ENCODE results near the gene DDAH1. TPM values are rescaled to one million over a fixed set of nuclear protein-coding genes. Genes with fewer than 3 reads are reported as not detected.

Gene DDAH1
- total and polyA plus RNA-seq, 2 experiments from 2014 or later = 29.4 to 41.7 TPM

DNA sequence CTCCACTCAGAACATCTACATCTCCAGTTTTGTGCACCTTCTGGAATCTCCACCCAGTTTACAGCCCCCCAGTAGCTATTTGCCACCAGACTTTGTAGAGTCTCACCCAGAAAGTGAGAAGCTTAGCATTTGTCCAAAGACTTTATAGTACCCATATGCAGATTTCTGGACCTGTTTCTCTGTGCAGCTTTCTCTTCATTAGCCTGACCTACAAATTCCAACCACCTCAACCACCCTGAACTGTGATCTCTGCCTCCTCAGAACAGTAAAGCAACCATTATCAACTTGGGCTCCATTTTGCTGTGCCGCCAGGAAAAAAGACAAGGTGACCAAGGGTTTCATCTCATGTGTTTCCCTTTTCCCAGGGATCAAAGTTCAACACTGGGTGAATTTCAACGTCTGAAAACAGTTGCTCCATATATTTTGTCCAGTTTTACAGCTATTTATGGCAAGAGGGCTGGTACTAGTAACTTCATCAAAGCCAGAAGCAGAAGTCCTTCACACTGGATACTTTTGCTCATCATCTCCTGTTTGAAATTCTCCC, 36.5 kb upstream of the DDAH1 start:
- H3K9me3 Mint-ChIP-seq = peaks cover 18% of the 10 kb centered on the region
- H3K36me3 Mint-ChIP-seq (ENCODE audit: low read depth) = peaks cover 12% of the 10 kb centered on the region; the same call in 2 of the 3 replicates
- peaks cover 5% of the 10 kb centered on the region for H3K27me3 Mint-ChIP-seq (ENCODE audit: insufficient read depth, low read depth, poor library complexity)
- ATAC-seq = no peak
- H3K27ac Mint-ChIP-seq = no peak overlapping the region
- no peaks in the 10 kb centered on the region for H3K9me2 ChIP-seq (ENCODE audit: insufficient read depth)
- no peaks in the 10 kb centered on the region for H3K79me2 ChIP-seq (replicated peaks; ENCODE audit: insufficient read depth)
- H3F3A ChIP-seq (replicated peaks; ENCODE audit: low read depth) = no peaks in the 10 kb centered on the region
- no peak for TF ChIP-seq POLR2AphosphoS5 (IDR thresholded peaks at IDR 0.05; ENCODE audit: low read depth)
- TF ChIP-seq ZNF114 (CRISPR knock-in tag; IDR thresholded peaks at IDR 0.05) = no peak
- TF ChIP-seq JUNB (IDR thresholded peaks at IDR 0.05; ENCODE audit: unreplicated experiment) = no peak
- no peak for TF ChIP-seq ZNF331 (CRISPR knock-in tag; IDR thresholded peaks at IDR 0.05; ENCODE audit: low read depth)
- H4K20me1 ChIP-seq (replicated peaks; ENCODE audit: insufficient read depth) = no peaks in the 10 kb centered on the region
- no peak overlapping the region for H3K27ac ChIP-seq (ENCODE audit: low read depth)
- H3K4me1 Mint-ChIP-seq = peaks cover 5% of the 10 kb centered on the region
- no peak overlapping the region for H3K4me3 ChIP-seq
- no peak overlapping the region for H3K4me2 ChIP-seq
- no peaks in the 10 kb centered on the region for H3K27me3 ChIP-seq (ENCODE audit: insufficient read depth)
- H3K4me1 ChIP-seq (ENCODE audit: insufficient read depth) = no peaks in the 10 kb centered on the region
- H3K36me3 ChIP-seq (ENCODE audit: insufficient read depth) = no peaks in the 10 kb centered on the region
- no peak overlapping the region for H2AFZ ChIP-seq
- no peak for DNase-seq (ENCODE audit: low spot score)
- H3K4me3 Mint-ChIP-seq = no peak overlapping the region

DNA sequence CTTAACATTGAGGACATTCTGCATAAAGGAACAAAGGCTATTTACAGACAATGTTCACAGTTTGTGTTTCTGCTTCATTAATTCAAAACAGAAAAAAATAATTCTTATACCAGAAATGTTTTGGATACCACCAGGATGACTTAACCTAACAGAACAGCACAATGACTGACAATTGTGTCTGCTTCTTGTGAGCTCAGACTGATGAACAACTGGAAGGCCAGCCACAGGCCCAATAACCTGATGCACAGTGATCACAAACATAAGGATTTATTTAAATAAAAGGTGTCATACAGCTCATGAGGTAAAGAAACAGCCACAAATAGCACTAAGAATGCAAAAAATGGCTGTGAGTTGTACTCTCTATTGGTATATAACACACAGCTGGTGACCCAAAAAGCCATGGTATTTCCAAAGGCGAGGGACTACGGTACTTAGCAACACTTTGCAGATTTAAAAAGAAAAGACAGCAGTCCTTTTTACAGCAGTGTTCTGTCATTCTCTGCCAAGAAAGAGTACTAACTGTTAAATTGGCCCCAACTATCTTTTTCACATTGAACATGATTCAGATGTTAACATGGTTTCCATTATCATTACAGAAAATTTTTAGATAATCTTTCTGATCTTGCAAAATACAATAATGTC, 32.1 kb upstream of the DDAH1 start:
- H3K79me2 ChIP-seq (replicated peaks; ENCODE audit: insufficient read depth) = no peaks in the 10 kb centered on the region
- TF ChIP-seq CREB1 (CRISPR knock-in tag; IDR thresholded peaks at IDR 0.05; ENCODE audit: low read depth) (no peak), STAT1 (IDR thresholded peaks at IDR 0.05; ENCODE audit: unreplicated experiment) (no peak), EZH2phosphoT487 (IDR thresholded peaks at IDR 0.05; ENCODE audit: unreplicated experiment) (no peak)
- TF ChIP-seq, protein P1, sequence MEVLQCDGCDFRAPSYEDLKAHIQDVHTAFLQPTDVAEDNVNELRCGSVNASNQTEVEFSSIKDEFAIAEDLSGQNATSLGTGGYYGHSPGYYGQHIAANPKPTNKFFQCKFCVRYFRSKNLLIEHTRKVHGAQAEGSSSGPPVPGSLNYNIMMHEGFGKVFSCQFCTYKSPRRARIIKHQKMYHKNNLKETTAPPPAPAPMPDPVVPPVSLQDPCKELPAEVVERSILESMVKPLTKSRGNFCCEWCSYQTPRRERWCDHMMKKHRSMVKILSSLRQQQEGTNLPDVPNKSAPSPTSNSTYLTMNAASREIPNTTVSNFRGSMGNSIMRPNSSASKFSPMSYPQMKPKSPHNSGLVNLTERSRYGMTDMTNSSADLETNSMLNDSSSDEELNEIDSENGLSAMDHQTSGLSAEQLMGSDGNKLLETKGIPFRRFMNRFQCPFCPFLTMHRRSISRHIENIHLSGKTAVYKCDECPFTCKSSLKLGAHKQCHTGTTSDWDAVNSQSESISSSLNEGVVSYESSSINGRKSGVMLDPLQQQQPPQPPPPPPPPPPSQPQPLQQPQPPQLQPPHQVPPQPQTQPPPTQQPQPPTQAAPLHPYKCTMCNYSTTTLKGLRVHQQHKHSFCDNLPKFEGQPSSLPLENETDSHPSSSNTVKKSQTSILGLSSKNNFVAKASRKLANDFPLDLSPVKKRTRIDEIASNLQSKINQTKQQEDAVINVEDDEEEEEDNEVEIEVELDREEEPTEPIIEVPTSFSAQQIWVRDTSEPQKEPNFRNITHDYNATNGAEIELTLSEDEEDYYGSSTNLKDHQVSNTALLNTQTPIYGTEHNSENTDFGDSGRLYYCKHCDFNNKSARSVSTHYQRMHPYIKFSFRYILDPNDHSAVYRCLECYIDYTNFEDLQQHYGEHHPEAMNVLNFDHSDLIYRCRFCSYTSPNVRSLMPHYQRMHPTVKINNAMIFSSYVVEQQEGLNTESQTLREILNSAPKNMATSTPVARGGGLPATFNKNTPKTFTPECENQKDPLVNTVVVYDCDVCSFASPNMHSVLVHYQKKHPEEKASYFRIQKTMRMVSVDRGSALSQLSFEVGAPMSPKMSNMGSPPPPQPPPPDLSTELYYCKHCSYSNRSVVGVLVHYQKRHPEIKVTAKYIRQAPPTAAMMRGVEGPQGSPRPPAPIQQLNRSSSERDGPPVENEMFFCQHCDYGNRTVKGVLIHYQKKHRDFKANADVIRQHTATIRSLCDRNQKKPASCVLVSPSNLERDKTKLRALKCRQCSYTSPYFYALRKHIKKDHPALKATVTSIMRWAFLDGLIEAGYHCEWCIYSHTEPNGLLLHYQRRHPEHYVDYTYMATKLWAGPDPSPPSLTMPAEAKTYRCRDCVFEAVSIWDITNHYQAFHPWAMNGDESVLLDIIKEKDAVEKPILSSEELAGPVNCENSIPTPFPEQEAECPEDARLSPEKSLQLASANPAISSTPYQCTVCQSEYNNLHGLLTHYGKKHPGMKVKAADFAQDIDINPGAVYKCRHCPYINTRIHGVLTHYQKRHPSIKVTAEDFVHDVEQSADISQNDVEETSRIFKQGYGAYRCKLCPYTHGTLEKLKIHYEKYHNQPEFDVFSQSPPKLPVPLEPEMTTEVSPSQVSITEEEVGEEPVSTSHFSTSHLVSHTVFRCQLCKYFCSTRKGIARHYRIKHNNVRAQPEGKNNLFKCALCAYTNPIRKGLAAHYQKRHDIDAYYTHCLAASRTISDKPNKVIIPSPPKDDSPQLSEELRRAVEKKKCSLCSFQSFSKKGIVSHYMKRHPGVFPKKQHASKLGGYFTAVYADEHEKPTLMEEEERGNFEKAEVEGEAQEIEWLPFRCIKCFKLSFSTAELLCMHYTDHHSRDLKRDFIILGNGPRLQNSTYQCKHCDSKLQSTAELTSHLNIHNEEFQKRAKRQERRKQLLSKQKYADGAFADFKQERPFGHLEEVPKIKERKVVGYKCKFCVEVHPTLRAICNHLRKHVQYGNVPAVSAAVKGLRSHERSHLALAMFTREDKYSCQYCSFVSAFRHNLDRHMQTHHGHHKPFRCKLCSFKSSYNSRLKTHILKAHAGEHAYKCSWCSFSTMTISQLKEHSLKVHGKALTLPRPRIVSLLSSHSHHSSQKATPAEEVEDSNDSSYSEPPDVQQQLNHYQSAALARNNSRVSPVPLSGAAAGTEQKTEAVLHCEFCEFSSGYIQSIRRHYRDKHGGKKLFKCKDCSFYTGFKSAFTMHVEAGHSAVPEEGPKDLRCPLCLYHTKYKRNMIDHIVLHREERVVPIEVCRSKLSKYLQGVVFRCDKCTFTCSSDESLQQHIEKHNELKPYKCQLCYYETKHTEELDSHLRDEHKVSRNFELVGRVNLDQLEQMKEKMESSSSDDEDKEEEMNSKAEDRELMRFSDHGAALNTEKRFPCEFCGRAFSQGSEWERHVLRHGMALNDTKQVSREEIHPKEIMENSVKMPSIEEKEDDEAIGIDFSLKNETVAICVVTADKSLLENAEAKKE (CRISPR knock-in tag; IDR thresholded peaks at IDR 0.05) = no peak
- TF ChIP-seq, protein P2, sequence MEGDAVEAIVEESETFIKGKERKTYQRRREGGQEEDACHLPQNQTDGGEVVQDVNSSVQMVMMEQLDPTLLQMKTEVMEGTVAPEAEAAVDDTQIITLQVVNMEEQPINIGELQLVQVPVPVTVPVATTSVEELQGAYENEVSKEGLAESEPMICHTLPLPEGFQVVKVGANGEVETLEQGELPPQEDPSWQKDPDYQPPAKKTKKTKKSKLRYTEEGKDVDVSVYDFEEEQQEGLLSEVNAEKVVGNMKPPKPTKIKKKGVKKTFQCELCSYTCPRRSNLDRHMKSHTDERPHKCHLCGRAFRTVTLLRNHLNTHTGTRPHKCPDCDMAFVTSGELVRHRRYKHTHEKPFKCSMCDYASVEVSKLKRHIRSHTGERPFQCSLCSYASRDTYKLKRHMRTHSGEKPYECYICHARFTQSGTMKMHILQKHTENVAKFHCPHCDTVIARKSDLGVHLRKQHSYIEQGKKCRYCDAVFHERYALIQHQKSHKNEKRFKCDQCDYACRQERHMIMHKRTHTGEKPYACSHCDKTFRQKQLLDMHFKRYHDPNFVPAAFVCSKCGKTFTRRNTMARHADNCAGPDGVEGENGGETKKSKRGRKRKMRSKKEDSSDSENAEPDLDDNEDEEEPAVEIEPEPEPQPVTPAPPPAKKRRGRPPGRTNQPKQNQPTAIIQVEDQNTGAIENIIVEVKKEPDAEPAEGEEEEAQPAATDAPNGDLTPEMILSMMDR (conservative IDR thresholded peaks at IDR 0.05; ENCODE audit: low read depth in 2 of 2) = no peak
- TF ChIP-seq, protein P3, sequence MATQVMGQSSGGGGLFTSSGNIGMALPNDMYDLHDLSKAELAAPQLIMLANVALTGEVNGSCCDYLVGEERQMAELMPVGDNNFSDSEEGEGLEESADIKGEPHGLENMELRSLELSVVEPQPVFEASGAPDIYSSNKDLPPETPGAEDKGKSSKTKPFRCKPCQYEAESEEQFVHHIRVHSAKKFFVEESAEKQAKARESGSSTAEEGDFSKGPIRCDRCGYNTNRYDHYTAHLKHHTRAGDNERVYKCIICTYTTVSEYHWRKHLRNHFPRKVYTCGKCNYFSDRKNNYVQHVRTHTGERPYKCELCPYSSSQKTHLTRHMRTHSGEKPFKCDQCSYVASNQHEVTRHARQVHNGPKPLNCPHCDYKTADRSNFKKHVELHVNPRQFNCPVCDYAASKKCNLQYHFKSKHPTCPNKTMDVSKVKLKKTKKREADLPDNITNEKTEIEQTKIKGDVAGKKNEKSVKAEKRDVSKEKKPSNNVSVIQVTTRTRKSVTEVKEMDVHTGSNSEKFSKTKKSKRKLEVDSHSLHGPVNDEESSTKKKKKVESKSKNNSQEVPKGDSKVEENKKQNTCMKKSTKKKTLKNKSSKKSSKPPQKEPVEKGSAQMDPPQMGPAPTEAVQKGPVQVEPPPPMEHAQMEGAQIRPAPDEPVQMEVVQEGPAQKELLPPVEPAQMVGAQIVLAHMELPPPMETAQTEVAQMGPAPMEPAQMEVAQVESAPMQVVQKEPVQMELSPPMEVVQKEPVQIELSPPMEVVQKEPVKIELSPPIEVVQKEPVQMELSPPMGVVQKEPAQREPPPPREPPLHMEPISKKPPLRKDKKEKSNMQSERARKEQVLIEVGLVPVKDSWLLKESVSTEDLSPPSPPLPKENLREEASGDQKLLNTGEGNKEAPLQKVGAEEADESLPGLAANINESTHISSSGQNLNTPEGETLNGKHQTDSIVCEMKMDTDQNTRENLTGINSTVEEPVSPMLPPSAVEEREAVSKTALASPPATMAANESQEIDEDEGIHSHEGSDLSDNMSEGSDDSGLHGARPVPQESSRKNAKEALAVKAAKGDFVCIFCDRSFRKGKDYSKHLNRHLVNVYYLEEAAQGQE (IDR thresholded peaks at IDR 0.05; ENCODE audit: unreplicated experiment) = no peak

More for the DNA sequence above, 32.1 kb upstream of the DDAH1 start:
- Mint-ChIP-seq H3K27me3 (ENCODE audit: insufficient read depth, low read depth, poor library complexity) (no peaks in the 10 kb centered on the region), H3K36me3 (ENCODE audit: low read depth) (peaks cover 9% of the 10 kb centered on the region; the same call in 1 of the 3 replicates), H3K4me1 (peaks cover 3% of the 10 kb centered on the region; the same call in 2 of the 3 replicates), H3K27ac (no peak overlapping the region), H3K9me3 (peaks cover 11% of the 10 kb centered on the region), H3K4me3 (no peak overlapping the region)
- Histone ChIP-seq H2AFZ (no peak overlapping the region), H3K9me2 (ENCODE audit: insufficient read depth) (no peaks in the 10 kb centered on the region), H3K4me1 (ENCODE audit: insufficient read depth) (no peaks in the 10 kb centered on the region), H3K27me3 (ENCODE audit: insufficient read depth) (no peaks in the 10 kb centered on the region), H4K20me1 (replicated peaks; ENCODE audit: insufficient read depth) (no peaks in the 10 kb centered on the region), H3K36me3 (ENCODE audit: insufficient read depth) (no peaks in the 10 kb centered on the region), H3K4me2 (no peak overlapping the region), H3K4me3 (no peak overlapping the region), H3K27ac (ENCODE audit: low read depth) (no peak overlapping the region), H3F3A (replicated peaks; ENCODE audit: low read depth) (no peaks in the 10 kb centered on the region)
- no peak for ATAC-seq
- no peak for DNase-seq (ENCODE audit: low spot score)

All from GM23338 (cell line).